HCT116 (cell line): ENCODE measurements around the gene NIFK. TPM values are rescaled to one million over a fixed set of nuclear protein-coding genes. Genes with fewer than 3 reads are reported as not detected.

Experiments
- ATAC-seq: fragments of 200-7000 bp; cut with Tn5 transposase; 2 replicates; pipeline ENCODE4 v1.9.1; 2020; ENCODE audit warnings: mild to moderate bottlenecking, moderate library complexity
- BruUV-seq: library from RNA; stranded (reverse); fragments of 400-500 nt; replicated peaks from 2 replicates; lab custom pipeline; 2021; lab: Mats Ljungman, UMichigan
- CTCF ChIA-PET: fragments of 300-600 bp; sonication (Branson Sonifier 250); formaldehyde crosslinking; loops from one replicate; lab custom pipeline; 2021; ENCODE audit warnings: antibody characterized with exemption; lab: Charles Lee
- POLR2A ChIA-PET: fragments of 300-600, 350-600 bp; sonication (Branson Sonifier 250); formaldehyde crosslinking; loops from one replicate; lab custom pipeline; 2021; ENCODE audit warnings: antibody characterized with exemption; lab: Charles Lee
- RAD21 ChIA-PET, 2 experiments: fragments of 300-600 bp; sonication (Branson Sonifier 250); formaldehyde crosslinking; loops; one replicate each; lab custom pipeline; 2023; ENCODE audit warnings: low total read pairs in 2 of 2; ENCODE audit not compliant: uncharacterized antibody in 2 of 2, unreplicated experiment in 2 of 2, low non-redundant PET in 1 of 2; lab: Charles Lee
- DNase-seq: peaks from one replicate; pipeline ENCODE4 v3.0.0-alpha.2; 2010; ENCODE audit warnings: low read depth, low spot score
- H2AFZ ChIP-seq: fragments of 200-600 bp; shearing (Covaris generic), sonication (generic); 2 replicates; pipeline ENCODE4 v1.6.1; 2017; ENCODE audit warnings: low read depth, mixed run types, mixed read lengths, antibody characterized with exemption, low read length; ENCODE audit not compliant: poor library complexity, severe bottlenecking
- H3K27ac ChIP-seq: 2 replicates; pipeline ENCODE4 v1.5.1; 2012; ENCODE audit warnings: low read depth, low read length
- H3K27me3 ChIP-seq: fragments of 200-600 bp; sonication (generic); 2 replicates; pipeline ENCODE4 v1.6.1; 2016; ENCODE audit warnings: mixed run types, low read length, mixed read lengths; ENCODE audit not compliant: insufficient read depth
- H3K36me3 ChIP-seq, 2 experiments: fragments of 200-500 bp in 1 of 2; fragments of 200-600 bp in 1 of 2; sonication (Bioruptor generic) in 1 of 2; sonication (generic) in 1 of 2; 2 replicates each; pipeline versions ENCODE4 v1.5.1 to v1.6.1; 2014 to 2016; ENCODE audit warnings: low read length in 2 of 2, inconsistent platforms in 1 of 2, mixed read lengths in 1 of 2, mixed run types in 1 of 2; ENCODE audit not compliant: insufficient read depth in 2 of 2, control insufficient read depth in 1 of 2
- H3K4me1 ChIP-seq, 2 experiments: fragments of 200-600 bp in 1 of 2; sonication (generic) in 1 of 2; 2 replicates each; pipeline versions ENCODE4 v1.5.1 to v1.6.1; 2012 to 2017; ENCODE audit warnings: low read length in 2 of 2, inconsistent platforms in 1 of 2, mild to moderate bottlenecking in 1 of 2, mixed read lengths in 1 of 2, mixed run types in 1 of 2, moderate library complexity in 1 of 2; ENCODE audit not compliant: insufficient read depth in 2 of 2, control insufficient read depth in 1 of 2
- H3K4me2 ChIP-seq: fragments of 200-600 bp; sonication (generic); 2 replicates; pipeline ENCODE4 v1.6.1; 2017; ENCODE audit warnings: mixed run types, low read length, mixed read lengths
- H3K4me3 ChIP-seq, 2 experiments: fragments of 200-600 bp in 1 of 2; sonication (generic) in 1 of 2; replicated peaks in 1 of 2; 2 replicates each; pipeline ENCODE4 v1.5.1; 2011 to 2016; ENCODE audit warnings: low read length in 2 of 2, control low read depth in 1 of 2, low read depth in 1 of 2, mild to moderate bottlenecking in 1 of 2, mixed read lengths in 1 of 2, mixed run types in 1 of 2
- H3K79me2 ChIP-seq: fragments of 200-600 bp; sonication (generic); 2 replicates; pipeline ENCODE4 v1.6.1; 2017; ENCODE audit warnings: mild to moderate bottlenecking, mixed run types, low read length, moderate library complexity, mixed read lengths; ENCODE audit not compliant: insufficient read depth
- H3K9ac ChIP-seq: fragments of 200-600 bp; sonication (generic); 2 replicates; pipeline ENCODE4 v1.6.1; 2016; ENCODE audit warnings: low read length, mixed read lengths
- H3K9me2 ChIP-seq: fragments of 200-600 bp; sonication (generic), shearing (Covaris generic); 2 replicates; pipeline ENCODE4 v1.6.1; 2017; ENCODE audit warnings: mixed run types, mild to moderate bottlenecking, moderate library complexity; ENCODE audit not compliant: insufficient read depth
- H3K9me3 ChIP-seq, 2 experiments: fragments of 200-500 bp in 1 of 2; fragments of 200-600 bp in 1 of 2; sonication (Bioruptor generic) in 1 of 2; sonication (generic) in 1 of 2; 2 replicates each; pipeline ENCODE4 v1.6.1; 2014 to 2017; ENCODE audit warnings: low read length in 2 of 2, mixed read lengths in 2 of 2, inconsistent platforms in 1 of 2, low read depth in 1 of 2, mild to moderate bottlenecking in 1 of 2, mixed run types in 1 of 2, moderate library complexity in 1 of 2; ENCODE audit not compliant: control insufficient read depth in 1 of 2, insufficient read depth in 1 of 2
- H4K20me1 ChIP-seq: fragments of 200-600 bp; sonication (generic), shearing (Covaris generic); 2 replicates; pipeline ENCODE4 v1.6.1; 2017; ENCODE audit warnings: mixed run types, mild to moderate bottlenecking, moderate library complexity; ENCODE audit not compliant: insufficient read depth
- CBX3 ChIP-seq: IDR thresholded peaks from 2 replicates; pipeline ENCODE4 v1.6.1; 2012; ENCODE audit warnings: low read depth
- ELF1 ChIP-seq: IDR thresholded peaks from 2 replicates; pipeline ENCODE4 v1.6.1; 2012; ENCODE audit warnings: low read depth, borderline replicate concordance
- EZH2 ChIP-seq: fragments of 200-600 bp; sonication (generic); IDR thresholded peaks from 2 replicates; pipeline ENCODE4 v1.6.1; 2017; ENCODE audit warnings: antibody characterized with exemption, mixed run types
- FOSL1 ChIP-seq: IDR thresholded peaks from 2 replicates; pipeline ENCODE4 v1.6.1; 2012; ENCODE audit warnings: low read depth
- POLR2A ChIP-seq: IDR thresholded peaks from 2 replicates; pipeline ENCODE4 v1.7.0; 2011; ENCODE audit warnings: borderline replicate concordance; ENCODE audit not compliant: insufficient read depth, insufficient read length; ENCODE audit errors: extremely low read depth
- POLR2AphosphoS5 ChIP-seq: IDR thresholded peaks from 2 replicates; pipeline ENCODE4 v1.6.1; 2011; ENCODE audit warnings: mild to moderate bottlenecking, low read depth, low read length, moderate library complexity
- SP1 ChIP-seq: IDR thresholded peaks from 2 replicates; pipeline ENCODE4 v1.6.1; 2012; ENCODE audit warnings: low read depth
- SRF ChIP-seq: IDR thresholded peaks from 2 replicates; pipeline ENCODE4 v1.6.1; 2012; ENCODE audit warnings: low read depth
- TCF7L2 ChIP-seq: IDR thresholded peaks from 2 replicates; pipeline ENCODE4 v1.7.0; 2011; ENCODE audit warnings: borderline replicate concordance, inconsistent platforms; ENCODE audit not compliant: insufficient read depth, insufficient read length; ENCODE audit errors: extremely low read depth
- YY1 ChIP-seq: IDR thresholded peaks from 2 replicates; pipeline ENCODE4 v1.6.1; 2011; ENCODE audit warnings: low read length, low read depth, moderate library complexity, mild to moderate bottlenecking; ENCODE audit not compliant: insufficient replicate concordance; ENCODE audit errors: extremely low read depth
- ZNF274 ChIP-seq: fragments of 200-500 bp; sonication (Bioruptor generic); IDR thresholded peaks from 2 replicates; pipeline ENCODE4 v1.6.1; 2014; ENCODE audit warnings: mild to moderate bottlenecking, low read depth, low read length, inconsistent platforms
- intact Hi-C: fragments of 100-400 bp; cut with micrococcal nuclease; formaldehyde crosslinking; loops from 2 replicates; pipeline ENCODE4 v1.10.0; 2022
- total RNA-seq: library from RNA; stranded (reverse); gene quantifications from one replicate; pipeline ENCODE4 v1.2.1, GENCODE V29; 2021; ENCODE audit not compliant: unreplicated experiment
- TF ChIP-seq, protein P1 (sequence below), 3 experiments: fragments of 200-600 bp in 1 of 3; sonication (generic) in 1 of 3; IDR thresholded peaks in 2 of 3; conservative IDR thresholded peaks in 1 of 3; 2 replicates each; pipeline ENCODE4 v1.5.1; 2012 to 2017; ENCODE audit warnings: low read depth in 2 of 3, low read length in 2 of 3, antibody characterized with exemption in 1 of 3, borderline replicate concordance in 1 of 3, control low read depth in 1 of 3, mild to moderate bottlenecking in 1 of 3, mixed read lengths in 1 of 3, mixed run types in 1 of 3, moderate library complexity in 1 of 3; ENCODE audit not compliant: insufficient read depth in 1 of 3
- TF ChIP-seq, protein P2 (sequence below): IDR thresholded peaks from 2 replicates; pipeline ENCODE4 v1.6.1; 2012; ENCODE audit warnings: low read depth
- TF ChIP-seq, protein P3 (sequence below): IDR thresholded peaks from 2 replicates; pipeline ENCODE4 v1.6.1; 2012

The NIFK gene
- total RNA-seq, 1 experiment from 2014 or later: 93.2 TPM

DNA sequence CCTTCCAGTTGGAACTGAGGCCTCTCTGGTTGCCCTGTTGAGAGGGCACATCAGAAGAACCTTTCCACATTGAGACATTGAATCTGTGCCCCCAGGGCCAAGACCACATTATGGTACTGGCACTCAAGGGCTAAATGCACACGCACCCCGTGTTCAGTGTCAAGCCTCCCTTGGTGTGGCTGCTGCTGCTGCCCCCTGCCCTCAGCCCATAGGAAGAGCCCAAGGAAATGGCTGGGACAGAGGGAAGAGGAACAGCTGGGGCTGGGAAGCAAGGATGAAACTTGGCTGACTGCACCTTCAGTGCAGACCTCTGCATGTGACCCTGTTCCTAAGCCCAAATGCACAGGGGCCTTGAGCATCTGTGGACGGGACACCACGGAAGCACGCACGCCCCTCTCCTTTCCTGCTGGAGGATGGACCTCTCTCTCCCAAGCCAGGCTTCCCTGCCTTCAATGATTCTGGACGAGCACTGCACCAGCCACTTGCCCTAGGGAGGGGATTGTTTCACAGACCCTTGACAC, 40.2 kb downstream of the NIFK start:
- intact Hi-C loops: no loop called here
- CTCF ChIA-PET: no interaction called here
- Histone ChIP-seq H3K27me3 (no peaks in the 10 kb centered on the region), H3K4me1 (peaks cover 33 to 42% of the 10 kb centered on the region in 2 experiments), H3K27ac (no peak overlapping the region), H4K20me1 (no peaks in the 10 kb centered on the region), H3K36me3 (no peaks in the 10 kb centered on the region), H3K9ac (no peak overlapping the region), H3K9me3 (no peaks in the 10 kb centered on the region), H3K4me3 (no peak overlapping the region), H3K79me2 (no peaks in the 10 kb centered on the region), H3K4me2 (no peak overlapping the region), H2AFZ (no peak overlapping the region), H3K9me2 (no peaks in the 10 kb centered on the region)
- DNase-seq: no peak
- TF ChIP-seq ELF1 (no peak), FOSL1 (no peak), EZH2 (no peak), YY1 (no peak), SRF (no peak), TCF7L2 (no peak), CBX3 (no peak), POLR2A (no peak), POLR2AphosphoS5 (no peak), SP1 (no peak), ZNF274 (no peak)
- TF ChIP-seq, protein P1, sequence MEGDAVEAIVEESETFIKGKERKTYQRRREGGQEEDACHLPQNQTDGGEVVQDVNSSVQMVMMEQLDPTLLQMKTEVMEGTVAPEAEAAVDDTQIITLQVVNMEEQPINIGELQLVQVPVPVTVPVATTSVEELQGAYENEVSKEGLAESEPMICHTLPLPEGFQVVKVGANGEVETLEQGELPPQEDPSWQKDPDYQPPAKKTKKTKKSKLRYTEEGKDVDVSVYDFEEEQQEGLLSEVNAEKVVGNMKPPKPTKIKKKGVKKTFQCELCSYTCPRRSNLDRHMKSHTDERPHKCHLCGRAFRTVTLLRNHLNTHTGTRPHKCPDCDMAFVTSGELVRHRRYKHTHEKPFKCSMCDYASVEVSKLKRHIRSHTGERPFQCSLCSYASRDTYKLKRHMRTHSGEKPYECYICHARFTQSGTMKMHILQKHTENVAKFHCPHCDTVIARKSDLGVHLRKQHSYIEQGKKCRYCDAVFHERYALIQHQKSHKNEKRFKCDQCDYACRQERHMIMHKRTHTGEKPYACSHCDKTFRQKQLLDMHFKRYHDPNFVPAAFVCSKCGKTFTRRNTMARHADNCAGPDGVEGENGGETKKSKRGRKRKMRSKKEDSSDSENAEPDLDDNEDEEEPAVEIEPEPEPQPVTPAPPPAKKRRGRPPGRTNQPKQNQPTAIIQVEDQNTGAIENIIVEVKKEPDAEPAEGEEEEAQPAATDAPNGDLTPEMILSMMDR (IDR thresholded peaks at IDR 0.05 in 2 of 3, conservative IDR thresholded peaks at IDR 0.05 in 1 of 3; ENCODE audit: borderline replicate concordance in 1 of 3, insufficient read depth in 1 of 3, low read depth in 2 of 3, low read length in 2 of 3): no peak
- TF ChIP-seq, protein P2, sequence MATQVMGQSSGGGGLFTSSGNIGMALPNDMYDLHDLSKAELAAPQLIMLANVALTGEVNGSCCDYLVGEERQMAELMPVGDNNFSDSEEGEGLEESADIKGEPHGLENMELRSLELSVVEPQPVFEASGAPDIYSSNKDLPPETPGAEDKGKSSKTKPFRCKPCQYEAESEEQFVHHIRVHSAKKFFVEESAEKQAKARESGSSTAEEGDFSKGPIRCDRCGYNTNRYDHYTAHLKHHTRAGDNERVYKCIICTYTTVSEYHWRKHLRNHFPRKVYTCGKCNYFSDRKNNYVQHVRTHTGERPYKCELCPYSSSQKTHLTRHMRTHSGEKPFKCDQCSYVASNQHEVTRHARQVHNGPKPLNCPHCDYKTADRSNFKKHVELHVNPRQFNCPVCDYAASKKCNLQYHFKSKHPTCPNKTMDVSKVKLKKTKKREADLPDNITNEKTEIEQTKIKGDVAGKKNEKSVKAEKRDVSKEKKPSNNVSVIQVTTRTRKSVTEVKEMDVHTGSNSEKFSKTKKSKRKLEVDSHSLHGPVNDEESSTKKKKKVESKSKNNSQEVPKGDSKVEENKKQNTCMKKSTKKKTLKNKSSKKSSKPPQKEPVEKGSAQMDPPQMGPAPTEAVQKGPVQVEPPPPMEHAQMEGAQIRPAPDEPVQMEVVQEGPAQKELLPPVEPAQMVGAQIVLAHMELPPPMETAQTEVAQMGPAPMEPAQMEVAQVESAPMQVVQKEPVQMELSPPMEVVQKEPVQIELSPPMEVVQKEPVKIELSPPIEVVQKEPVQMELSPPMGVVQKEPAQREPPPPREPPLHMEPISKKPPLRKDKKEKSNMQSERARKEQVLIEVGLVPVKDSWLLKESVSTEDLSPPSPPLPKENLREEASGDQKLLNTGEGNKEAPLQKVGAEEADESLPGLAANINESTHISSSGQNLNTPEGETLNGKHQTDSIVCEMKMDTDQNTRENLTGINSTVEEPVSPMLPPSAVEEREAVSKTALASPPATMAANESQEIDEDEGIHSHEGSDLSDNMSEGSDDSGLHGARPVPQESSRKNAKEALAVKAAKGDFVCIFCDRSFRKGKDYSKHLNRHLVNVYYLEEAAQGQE: no peak
- TF ChIP-seq, protein P3, sequence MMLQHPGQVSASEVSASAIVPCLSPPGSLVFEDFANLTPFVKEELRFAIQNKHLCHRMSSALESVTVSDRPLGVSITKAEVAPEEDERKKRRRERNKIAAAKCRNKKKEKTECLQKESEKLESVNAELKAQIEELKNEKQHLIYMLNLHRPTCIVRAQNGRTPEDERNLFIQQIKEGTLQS: no peak
- no peak for ATAC-seq
- RAD21 ChIA-PET: no interaction called here
- POLR2A ChIA-PET: no interaction called here
- BruUV-seq: no TSS peak
